ENCODE data around the gene KRTAP5-8.
A peak's percentile ranks its signal among the peaks of the same experiment; 100 is the strongest.
"Not testable (repeated sequence)": the region's sequence is repeated elsewhere in the genome, so short reads cannot be mapped to it uniquely, and the experiment has no call there.

Gene KRTAP5-8

GRCh38 chr11:71530602-71531001, 7.2 kb upstream of the KRTAP5-8 start:
- no peak overlapping the region for H3K4me3 Mint-ChIP-seq
- H3K4me1 Mint-ChIP-seq, result peaks cover 7% of the 10 kb centered on the region

GRCh38 chr11:71532036-71532610, 5.7 kb upstream of the KRTAP5-8 start:
- H3K9me3 Mint-ChIP-seq, result no peaks in the 10 kb centered on the region
- H3K4me1 Mint-ChIP-seq, result peaks cover 7% of the 10 kb centered on the region
- no peaks in the 10 kb centered on the region for H3K36me3 Mint-ChIP-seq
- no peak overlapping the region for H3K27ac Mint-ChIP-seq
- H3K4me3 Mint-ChIP-seq, result no peak overlapping the region
- ATAC-seq, result no peak
- H3K27me3 Mint-ChIP-seq, result peaks cover 31% of the 10 kb centered on the region

More at GRCh38 chr11:71530602-71531001, 7.2 kb upstream of the KRTAP5-8 start:
- H3K36me3 Mint-ChIP-seq, result no peaks in the 10 kb centered on the region
- no peaks in the 10 kb centered on the region for H3K9me3 Mint-ChIP-seq
- no peak overlapping the region for H3K27ac Mint-ChIP-seq
- peak; percentile 63 for ATAC-seq
- H3K27me3 Mint-ChIP-seq, result peaks cover 17% of the 10 kb centered on the region

- not testable (repeated sequence) for ATAC-seq, H3K36me3 Mint-ChIP-seq, H3K4me1 Mint-ChIP-seq, H3K9me3 Mint-ChIP-seq, H3K27ac Mint-ChIP-seq, H3K4me3 Mint-ChIP-seq
- peaks cover 42% of the 10 kb centered on the region for H3K27me3 Mint-ChIP-seq
Measured at GRCh38 chr11:71534711-71535608, 2.9 kb upstream of the KRTAP5-8 start.

GRCh38 chr11:71535825-71536224, 2.0 kb upstream of the KRTAP5-8 start:
- no peak overlapping the region for H3K27ac Mint-ChIP-seq
- H3K27me3 Mint-ChIP-seq, result peaks cover 48% of the 10 kb centered on the region
- peaks cover under 1% of the 10 kb centered on the region for H3K4me1 Mint-ChIP-seq
- no peak for ATAC-seq
- peaks cover 3% of the 10 kb centered on the region for H3K9me3 Mint-ChIP-seq
- no peak overlapping the region for H3K4me3 Mint-ChIP-seq
- no peaks in the 10 kb centered on the region for H3K36me3 Mint-ChIP-seq

- no peaks in the 10 kb centered on the region for H3K4me1 Mint-ChIP-seq
- H3K27ac Mint-ChIP-seq, result no peak overlapping the region
- peak; percentile 31 for ATAC-seq
- peaks cover 5% of the 10 kb centered on the region for H3K36me3 Mint-ChIP-seq
- H3K9me3 Mint-ChIP-seq, result peaks cover 6% of the 10 kb centered on the region
- H3K4me3 Mint-ChIP-seq, result no peak overlapping the region
- H3K27me3 Mint-ChIP-seq, result peaks cover 61% of the 10 kb centered on the region
Measured at GRCh38 chr11:71537537-71537936, 288 bp upstream of the KRTAP5-8 start.

- peaks cover 6% of the 10 kb centered on the region for H3K9me3 Mint-ChIP-seq
- H3K4me3 Mint-ChIP-seq, result no peak overlapping the region
- peaks cover 9% of the 10 kb centered on the region for H3K4me1 Mint-ChIP-seq
- peaks cover 5% of the 10 kb centered on the region for H3K36me3 Mint-ChIP-seq
- H3K27ac Mint-ChIP-seq, result no peak overlapping the region
- H3K27me3 Mint-ChIP-seq, result peaks cover 68% of the 10 kb centered on the region
- ATAC-seq, result no peak
Measured at GRCh38 chr11:71538666-71538990, 803 bp downstream of the KRTAP5-8 start.

GRCh38 chr11:71539017-71539416, 1.2 kb downstream of the KRTAP5-8 start:
- H3K4me1 Mint-ChIP-seq, result peaks cover 13% of the 10 kb centered on the region
- peaks cover 68% of the 10 kb centered on the region for H3K27me3 Mint-ChIP-seq
- ATAC-seq, result no peak
- H3K27ac Mint-ChIP-seq, result no peak overlapping the region
- peaks cover 5% of the 10 kb centered on the region for H3K36me3 Mint-ChIP-seq
- peaks cover 6% of the 10 kb centered on the region for H3K9me3 Mint-ChIP-seq
- no peak overlapping the region for H3K4me3 Mint-ChIP-seq

- H3K9me3 Mint-ChIP-seq, result not testable (repeated sequence)
Measured at GRCh38 chr11:71539971-71540370, 2.1 kb downstream of the KRTAP5-8 start.

GRCh38 chr11:71540521-71541304, 2.9 kb downstream of the KRTAP5-8 start:
- peaks cover 13% of the 10 kb centered on the region for H3K4me1 Mint-ChIP-seq
- peak; percentile 51 for ATAC-seq
- H3K36me3 Mint-ChIP-seq, H3K4me3 Mint-ChIP-seq, H3K9me3 Mint-ChIP-seq, H3K27ac Mint-ChIP-seq: not testable (repeated sequence)
- H3K27me3 Mint-ChIP-seq, result peaks cover 64% of the 10 kb centered on the region

More at GRCh38 chr11:71539971-71540370, 2.1 kb downstream of the KRTAP5-8 start:
- not testable (repeated sequence) for H3K4me3 Mint-ChIP-seq, H3K27ac Mint-ChIP-seq, H3K36me3 Mint-ChIP-seq, ATAC-seq
- Mint-ChIP-seq H3K4me1 (peaks cover 13% of the 10 kb centered on the region), H3K27me3 (peaks cover 68% of the 10 kb centered on the region)

- H3K27ac Mint-ChIP-seq, result no peak overlapping the region
- H3K4me3 Mint-ChIP-seq, result no peak overlapping the region
- peaks cover 13% of the 10 kb centered on the region for H3K4me1 Mint-ChIP-seq
- H3K36me3 Mint-ChIP-seq, result peaks cover 14% of the 10 kb centered on the region
- no peak for ATAC-seq
- peaks cover 61% of the 10 kb centered on the region for H3K27me3 Mint-ChIP-seq
- H3K9me3 Mint-ChIP-seq, result peaks cover 13% of the 10 kb centered on the region
Measured at GRCh38 chr11:71542382-71542781, 4.6 kb downstream of the KRTAP5-8 start.

GRCh38 chr11:71542879-71543777, 5.3 kb downstream of the KRTAP5-8 start:
- Mint-ChIP-seq H3K36me3 (peaks cover 14% of the 10 kb centered on the region), H3K9me3 (peaks cover 13% of the 10 kb centered on the region), H3K4me1 (peaks cover 13% of the 10 kb centered on the region), H3K27ac (peak overlapping the region; percentile 6), H3K27me3 (peaks cover 63% of the 10 kb centered on the region), H3K4me3 (no peak overlapping the region)
- ATAC-seq, result no peak

- Mint-ChIP-seq H3K9me3 (peaks cover 13% of the 10 kb centered on the region), H3K27ac (peak overlapping the region; percentile 6), H3K4me1 (peaks cover 13% of the 10 kb centered on the region), H3K27me3 (peaks cover 66% of the 10 kb centered on the region), H3K36me3 (peaks cover 14% of the 10 kb centered on the region), H3K4me3 (no peak overlapping the region)
- no peak for ATAC-seq
Measured at GRCh38 chr11:71543866-71544265, 6.0 kb downstream of the KRTAP5-8 start.

GRCh38 chr11:71544525-71545214, 6.8 kb downstream of the KRTAP5-8 start:
- Mint-ChIP-seq H3K4me3 (no peak overlapping the region), H3K27me3 (peaks cover 66% of the 10 kb centered on the region), H3K36me3 (peaks cover 14% of the 10 kb centered on the region), H3K4me1 (peaks cover 13% of the 10 kb centered on the region), H3K27ac (no peak overlapping the region), H3K9me3 (peaks cover 13% of the 10 kb centered on the region)
- no peak for ATAC-seq

- no peak for ATAC-seq
- peaks cover 14% of the 10 kb centered on the region for H3K36me3 Mint-ChIP-seq
Measured at GRCh38 chr11:71545405-71545966, 7.7 kb downstream of the KRTAP5-8 start.

More at GRCh38 chr11:71545405-71545966, 7.7 kb downstream of the KRTAP5-8 start:
- Mint-ChIP-seq H3K9me3 (peaks cover 13% of the 10 kb centered on the region), H3K4me1 (peaks cover 13% of the 10 kb centered on the region), H3K27me3 (peaks cover 62% of the 10 kb centered on the region), H3K4me3 (no peak overlapping the region), H3K27ac (no peak overlapping the region)
